Skeletal muscle cell (primary cell): ENCODE results near the gene DNAJA3.
A peak's percentile ranks its signal among the peaks of the same experiment; 100 is the strongest.

ENCODE experiments used
- DNase-seq: peaks from one replicate; pipeline ENCODE4 v3.0.0-alpha.2; 2010; ENCODE audit warnings: low read depth
- H3K4me3 ChIP-seq: 2 replicates; pipeline ENCODE4 v1.5.1; 2011; ENCODE audit warnings: low read depth, mild to moderate bottlenecking, control low read depth, low read length, moderate library complexity

The DNAJA3 gene

DNA sequence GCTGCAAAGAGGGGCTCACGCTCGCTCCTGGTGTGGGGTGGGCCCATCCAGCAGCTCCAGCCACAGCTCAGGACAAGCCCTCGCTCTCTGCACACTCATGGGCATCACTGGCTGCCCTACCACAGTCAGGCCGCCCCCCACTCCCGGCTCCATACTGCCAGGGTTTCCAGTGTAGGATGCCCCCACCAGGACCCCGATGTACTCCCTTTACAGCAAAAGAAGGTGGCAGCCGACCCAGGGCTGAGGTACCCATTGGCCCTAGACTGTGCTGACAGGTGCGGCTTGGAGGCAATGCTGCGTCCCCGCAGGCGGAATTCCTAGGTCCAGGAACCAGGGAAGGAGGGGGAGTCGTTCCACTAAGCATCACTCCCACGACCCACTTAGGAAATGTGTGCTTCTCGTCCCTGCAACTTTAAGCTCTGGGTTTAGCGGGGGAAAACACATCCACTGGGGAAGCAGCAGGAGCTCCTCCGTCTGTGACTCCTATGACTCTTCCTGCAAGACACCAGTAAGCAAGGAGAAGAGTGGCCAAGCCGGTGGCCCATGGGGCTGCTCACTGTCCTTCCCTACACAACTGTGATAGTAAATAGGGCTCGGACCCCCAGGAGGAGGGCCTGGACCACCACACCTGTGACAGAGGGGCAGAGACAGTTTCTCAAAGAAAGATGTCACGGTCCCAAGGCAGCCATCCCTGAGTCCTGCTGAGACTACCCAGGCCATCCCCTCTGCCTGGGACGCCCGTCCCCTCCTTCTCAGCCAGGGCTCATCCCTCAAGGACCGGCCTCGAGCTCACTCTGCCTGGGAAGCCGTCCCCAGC is 22.3 kb upstream of the DNAJA3 start:
- H3K4me3 ChIP-seq, result no peak overlapping the region
- no peak for DNase-seq

DNA sequence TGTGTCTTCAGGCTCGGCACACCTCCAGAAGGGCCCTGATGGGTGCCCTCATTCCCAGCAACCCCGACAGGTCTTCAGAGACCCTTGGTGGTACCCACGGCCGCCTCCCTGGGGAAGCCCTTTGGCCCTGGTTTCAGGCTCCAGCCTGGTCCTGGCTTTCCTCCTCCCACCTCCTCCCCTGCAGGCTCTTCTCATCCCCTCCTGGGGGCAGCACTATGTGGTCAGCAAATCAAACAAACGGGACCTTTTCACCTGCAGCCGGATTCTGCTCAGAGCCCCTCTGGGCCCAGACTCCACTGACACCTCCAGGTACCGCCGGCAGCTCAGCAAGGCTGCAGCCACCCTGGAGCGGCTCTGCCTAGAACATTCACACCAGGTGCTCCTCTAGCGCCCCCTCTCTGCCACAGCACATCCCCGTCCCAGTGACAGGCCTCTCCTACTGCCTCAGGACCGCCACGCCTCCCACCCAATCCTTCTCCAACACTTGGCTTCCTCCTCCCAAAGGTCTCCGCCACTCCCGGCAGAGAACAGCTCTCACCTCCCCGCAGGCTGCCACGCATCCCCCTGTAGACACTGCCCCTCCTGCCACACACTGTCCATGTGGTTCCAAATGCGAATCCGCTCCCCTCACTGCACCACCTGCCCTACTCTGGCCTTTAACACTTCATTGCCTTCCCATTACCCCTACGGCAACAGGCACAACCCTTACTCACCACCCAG is 21.3 kb upstream of the DNAJA3 start:
- DNase-seq, result no peak
- no peak overlapping the region for H3K4me3 ChIP-seq

DNA sequence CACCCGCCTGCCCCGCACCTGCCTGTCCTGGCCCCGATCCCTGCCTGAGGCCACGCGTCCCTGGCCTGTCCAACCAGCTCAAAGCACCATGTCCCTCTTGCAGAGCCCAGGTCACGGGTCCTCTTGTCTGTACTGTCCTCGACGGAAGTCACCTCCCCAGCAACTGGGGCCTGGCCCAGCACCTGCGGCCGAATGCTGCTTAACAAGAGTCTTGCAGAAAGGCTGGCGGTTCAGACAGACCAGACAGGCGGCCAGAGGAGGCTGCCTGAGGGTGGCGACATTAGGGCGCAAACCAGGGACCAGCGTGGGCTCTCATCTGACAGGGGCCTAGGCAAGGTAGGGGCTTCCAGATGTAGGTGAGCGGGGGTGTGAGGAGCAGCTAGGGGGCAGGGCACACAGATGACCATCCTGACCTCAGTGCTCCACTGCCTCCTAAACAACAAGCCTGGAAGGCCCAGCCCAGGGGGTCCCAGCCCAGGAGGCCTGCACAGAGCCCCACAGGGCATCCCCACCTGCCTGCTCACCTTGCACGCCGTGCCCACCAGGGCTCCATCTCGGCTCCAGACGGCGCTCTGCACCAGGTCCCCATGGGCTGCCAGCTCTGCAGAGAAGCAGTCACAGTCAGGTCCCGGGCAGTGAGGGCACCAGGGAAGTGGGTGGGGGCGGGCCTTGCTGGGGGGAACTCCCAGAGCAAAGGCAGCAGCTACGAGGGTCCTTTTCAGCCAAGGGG is 20.5 kb upstream of the DNAJA3 start:
- no peak overlapping the region for H3K4me3 ChIP-seq
- no peak for DNase-seq

DNA sequence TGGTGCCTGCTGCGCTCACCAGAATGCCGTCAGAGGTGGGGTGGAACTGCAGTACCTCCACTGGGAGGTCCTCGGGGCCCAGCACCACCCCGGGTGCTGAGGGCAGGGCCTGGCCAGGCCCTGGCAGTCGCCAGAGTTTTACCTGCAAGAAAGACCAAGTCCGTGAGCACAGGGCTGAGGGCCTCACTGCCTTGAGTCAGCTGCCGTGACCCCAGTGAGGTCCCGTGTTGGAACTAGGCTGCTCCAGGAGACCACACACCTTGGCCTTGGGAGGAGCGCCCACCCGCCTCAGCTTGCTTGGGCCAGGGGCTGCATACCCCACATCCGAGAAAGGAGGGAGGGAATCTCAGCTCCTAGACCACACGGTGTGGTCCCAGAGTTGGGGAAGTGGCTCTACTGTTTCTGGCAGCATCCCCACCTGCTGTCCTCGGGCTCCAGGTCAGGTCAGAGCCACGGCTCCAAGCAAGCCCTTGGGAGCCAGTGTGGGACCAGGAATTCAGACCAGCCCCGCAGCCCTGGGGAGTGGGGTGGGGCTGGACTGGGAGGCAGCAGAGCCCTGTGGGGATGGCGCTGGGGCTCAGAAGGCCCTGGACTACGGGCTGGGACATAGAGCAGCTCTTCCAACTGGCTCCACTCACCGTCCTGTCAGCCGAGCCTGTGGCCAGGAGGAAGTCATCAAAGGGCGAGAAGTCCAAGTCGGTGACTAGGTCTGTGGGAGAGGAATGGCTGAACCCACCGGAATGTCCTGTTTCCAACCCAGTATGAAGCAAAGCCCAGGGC is 17.9 kb upstream of the DNAJA3 start:
- no peak overlapping the region for H3K4me3 ChIP-seq
- DNase-seq, result no peak

DNA sequence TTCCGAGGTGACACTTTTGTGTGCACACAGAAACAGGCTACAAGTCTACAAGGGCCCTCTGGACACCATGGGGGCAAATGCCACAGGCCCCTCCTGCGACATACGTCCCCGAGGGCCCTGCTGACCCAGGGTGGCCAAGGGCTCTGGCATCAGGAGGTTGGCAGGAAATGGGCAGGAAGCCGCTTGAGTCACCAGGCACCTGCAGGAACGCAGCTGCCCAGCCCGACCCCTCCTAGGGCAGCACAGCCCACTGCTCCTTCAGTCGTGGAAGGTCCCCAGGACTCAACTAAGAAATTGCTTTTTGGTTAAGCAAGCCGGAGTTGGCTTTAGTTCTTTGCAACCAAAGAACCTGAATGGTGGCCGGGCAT is 17.4 kb upstream of the DNAJA3 start:
- DNase-seq, result no peak
- no peak overlapping the region for H3K4me3 ChIP-seq

DNA sequence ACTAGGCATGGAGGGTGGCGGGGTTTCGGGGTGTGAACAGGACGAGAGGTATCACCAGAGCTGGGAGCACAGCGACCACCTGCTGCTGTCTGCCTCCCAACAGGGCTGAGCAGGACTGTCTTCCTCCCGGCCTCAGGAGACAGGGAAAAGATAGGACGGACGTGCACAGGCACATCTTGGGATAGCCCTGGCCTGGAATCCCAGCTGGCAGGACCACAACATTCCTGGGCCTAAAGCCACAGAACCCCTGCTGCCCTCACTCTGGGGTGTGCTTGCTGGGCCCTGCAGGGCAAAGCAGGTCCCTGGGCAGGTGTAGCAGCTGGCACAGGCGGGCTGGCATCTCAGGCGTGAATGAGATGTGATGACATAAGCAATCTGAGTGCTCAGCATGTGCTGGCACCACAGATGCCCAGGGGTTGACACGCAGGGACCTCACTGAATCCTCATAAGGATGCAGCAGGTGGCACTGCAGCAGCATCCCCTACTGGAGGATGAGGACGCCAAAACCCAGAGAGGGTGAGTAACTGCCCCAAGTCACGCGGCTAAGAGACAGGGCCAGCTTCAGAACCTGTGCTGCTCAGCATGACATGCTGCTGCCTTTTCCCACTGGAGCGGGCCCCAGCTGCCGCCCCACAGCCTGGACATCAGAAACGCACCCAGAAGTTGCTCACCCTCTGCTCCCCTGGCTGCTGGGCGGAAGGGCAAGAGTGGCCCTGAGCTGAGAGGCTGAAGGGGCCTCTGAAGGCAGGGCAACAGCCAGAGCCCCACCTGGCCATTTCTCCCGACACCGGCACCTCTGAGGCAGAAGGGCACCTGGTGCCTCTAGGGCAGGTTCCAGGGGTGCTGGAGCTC is 16.4 kb upstream of the DNAJA3 start:
- peak; percentile 55 for DNase-seq
- no peak overlapping the region for H3K4me3 ChIP-seq

DNA sequence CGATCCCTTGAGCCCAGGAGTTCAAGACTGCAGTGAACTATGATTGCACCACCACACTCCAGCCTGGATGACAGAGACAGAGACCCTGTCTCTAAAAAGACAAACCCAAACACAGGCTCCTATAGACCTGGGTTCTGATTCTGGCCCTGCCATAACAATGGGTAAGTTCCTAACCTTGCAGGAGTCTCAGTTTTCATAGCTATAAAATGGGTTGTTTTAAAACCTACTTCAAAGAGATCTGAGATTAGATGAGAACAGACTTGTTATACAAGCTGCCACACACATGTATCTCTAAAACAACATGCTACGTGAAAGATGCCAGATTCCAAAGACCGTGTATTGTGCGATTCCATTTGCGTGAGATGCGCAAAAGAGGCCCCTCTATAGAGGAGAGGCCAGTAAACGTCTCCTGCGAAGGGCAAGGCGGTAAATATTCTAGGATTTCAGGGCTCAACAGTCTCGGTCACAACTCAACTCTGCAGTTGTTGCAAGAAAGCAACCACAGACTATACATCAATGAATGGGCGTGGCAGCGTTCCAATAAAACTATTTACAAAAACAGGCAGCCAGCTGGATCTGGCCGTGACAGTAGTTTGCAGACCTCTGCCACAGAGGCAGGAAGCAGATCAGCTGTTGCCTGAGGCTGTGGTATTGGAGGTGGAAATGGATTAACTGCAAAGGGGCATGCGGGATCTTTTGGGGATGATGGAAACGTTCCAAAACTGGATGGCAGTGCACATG is 15.2 kb upstream of the DNAJA3 start:
- no peak overlapping the region for H3K4me3 ChIP-seq
- DNase-seq, result peak; percentile 91

DNA sequence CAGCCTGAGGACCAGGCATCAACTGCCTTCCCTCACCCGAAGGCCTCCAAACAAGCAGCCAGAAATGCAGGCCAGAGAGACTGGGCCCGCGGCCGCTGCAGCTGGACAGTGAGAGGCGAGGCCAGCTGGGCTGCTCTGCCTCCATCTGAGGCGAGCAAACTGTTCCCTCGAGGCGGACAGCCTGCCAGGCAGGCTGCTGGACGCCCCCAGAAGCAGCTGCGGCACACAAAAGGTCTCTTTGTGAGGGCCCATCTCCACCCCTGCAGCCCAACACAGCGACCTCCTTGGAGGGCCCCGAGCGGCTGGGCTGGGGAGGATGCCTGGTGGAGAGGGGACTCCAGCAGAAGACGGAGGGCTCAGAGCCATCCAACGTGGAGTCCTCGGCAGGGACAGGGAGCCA is 14.0 kb upstream of the DNAJA3 start:
- no peak overlapping the region for H3K4me3 ChIP-seq
- peak; percentile 54 for DNase-seq

DNA sequence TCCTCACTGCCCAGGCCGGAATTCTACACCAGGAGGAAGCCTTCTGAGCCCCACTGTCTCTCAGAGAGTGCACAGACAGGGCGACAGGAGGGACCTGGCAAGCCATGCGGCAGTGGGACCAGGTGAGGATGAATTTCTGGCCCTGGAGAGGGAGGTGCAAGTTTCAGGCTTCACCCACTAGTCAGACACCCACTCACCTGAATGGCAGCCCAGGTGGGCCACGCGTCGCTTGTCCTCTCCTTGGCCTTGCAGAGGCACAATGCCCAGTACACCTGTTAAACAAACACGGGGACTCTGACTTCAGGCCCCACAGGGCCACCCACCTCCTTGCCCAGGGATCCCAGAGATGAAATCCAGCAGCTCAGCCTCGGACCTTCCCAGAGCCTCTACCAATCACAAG is 13.5 kb upstream of the DNAJA3 start:
- peak overlapping the region; percentile 15 for H3K4me3 ChIP-seq
- no peak for DNase-seq

DNA sequence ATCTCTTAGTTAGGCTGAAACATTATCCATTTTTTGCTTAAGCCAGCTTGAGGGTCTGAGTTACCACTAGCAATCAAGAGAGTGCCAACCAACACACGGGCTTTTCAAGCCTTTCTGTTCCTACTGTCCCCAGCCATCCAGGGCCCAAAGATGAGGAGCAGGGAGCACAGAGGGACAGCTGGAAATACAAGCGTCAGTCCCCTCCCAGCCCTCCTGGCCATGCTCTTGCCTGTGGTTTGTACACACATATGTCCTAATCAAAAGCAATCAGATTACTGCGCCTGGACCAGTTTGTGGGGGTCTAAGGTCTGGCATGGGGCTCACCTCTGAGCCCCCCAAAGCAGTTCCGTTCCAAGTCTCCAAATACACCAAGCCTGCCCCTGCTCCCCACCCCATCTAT is 12.8 kb upstream of the DNAJA3 start:
- no peak overlapping the region for H3K4me3 ChIP-seq
- DNase-seq, result no peak

DNA sequence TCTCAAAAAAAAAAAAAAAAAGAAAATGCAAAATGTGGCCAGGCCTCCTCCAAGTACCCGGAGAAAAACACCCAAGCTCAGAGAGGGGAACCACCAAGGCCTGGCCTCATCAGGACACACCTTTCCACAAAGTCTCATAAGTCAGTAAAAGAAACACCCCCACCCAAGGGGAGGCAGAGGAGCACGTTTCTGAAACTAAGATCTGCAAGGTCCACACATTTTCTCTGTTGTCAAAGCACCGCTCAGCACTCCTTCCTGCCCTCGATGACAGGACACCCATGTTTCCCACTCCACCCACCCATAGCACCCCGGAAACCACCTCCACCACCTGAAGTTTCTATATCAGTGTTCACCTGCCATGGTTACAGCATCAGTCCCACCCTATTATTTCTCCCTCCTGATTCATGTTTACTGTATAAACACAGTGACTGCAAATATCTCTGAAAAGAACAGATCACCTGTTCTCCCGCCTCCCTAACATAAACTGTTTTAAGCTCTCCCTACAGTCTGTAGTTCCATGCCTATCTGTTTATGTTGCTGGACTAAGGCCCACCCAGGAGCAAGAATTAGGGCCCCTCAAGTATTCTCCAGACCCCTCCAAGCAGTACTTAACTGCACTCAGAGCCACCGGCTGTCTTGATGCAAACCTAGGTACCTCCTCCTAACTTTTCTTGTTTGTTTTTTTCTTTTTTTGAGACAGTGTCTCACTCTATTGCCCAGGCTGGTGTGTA is 11.3 kb upstream of the DNAJA3 start:
- peak overlapping the region; percentile 96 for H3K4me3 ChIP-seq
- no peak for DNase-seq

DNA sequence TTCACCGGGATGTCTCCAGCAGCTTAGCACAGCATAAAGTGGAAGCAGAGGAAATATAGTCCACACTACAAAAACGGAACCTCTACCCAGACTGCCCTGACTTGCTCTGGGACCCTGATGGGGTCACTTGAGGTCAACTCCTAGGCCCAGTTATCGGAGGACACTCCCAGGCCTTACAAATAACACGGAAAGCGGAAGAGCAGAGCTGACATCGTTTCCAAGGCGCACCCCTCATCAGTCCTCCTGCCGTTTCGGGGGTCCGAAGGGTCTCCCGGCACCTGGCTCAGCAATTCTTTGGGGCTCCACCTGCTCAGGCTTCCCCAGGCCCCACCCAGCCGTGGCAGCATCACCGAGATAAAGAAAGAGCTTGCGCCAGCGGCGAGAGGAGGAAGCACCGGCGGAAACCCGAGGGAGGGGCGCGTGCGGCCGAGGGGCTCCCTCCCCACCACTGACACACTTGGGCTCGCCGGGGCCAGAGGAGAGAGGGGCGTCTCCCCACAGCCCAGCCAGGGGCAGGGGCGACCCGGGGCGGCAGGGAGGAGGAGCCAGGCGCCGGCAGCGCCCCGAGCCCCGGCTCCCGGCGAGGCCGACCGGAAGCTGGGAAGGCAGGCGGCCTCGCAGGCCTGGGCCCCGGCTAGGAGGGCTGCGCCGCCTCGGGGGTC is 10.0 kb upstream of the DNAJA3 start:
- peak overlapping the region; percentile 96 for H3K4me3 ChIP-seq
- no peak for DNase-seq

DNA sequence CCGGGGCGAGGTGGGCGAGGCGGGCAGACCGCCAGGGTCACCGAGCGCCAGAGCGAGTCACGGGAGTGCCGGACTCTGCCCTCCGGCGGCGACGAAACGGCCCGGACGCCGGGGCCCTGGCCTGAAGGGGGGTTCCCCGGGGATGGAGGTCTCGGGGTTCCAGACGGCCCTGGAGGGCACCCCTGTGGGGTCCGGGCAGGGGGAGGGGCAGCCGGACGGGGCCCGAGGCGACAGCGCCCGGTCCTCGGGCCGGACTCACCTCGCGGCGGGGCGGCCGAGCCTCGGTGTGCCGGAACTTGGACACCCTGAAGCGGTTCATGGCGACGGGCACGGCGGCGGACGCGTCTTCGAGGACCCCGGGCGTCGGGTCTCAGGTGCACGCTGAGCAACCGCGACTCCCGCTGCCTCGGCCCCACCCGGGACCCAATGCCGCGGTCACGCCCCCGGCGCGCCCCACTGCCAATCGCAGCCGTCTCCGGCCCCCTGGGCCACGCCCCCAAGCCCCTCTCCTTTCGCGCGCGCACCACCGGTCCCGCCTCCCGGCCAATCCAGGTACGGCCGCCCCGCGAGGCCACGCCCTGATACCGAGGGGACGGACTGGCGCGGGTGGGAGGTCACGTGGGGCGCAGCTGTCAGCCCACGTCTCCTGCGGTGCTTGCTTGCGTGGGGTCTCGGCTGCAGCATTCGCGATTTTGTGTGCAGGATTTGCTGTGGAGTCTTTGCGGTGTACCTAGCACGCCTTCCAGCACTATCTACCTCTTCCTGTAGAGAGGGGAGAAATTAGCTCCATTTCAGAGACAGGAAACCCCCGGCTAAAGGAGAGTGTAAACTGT is 9.3 kb upstream of the DNAJA3 start, which contains the start of gene CORO7:
CORO7 (minus strand) TSS at position 397 of the 833 bp plus-strand sequence; CDS start at position 319, 78 bp downstream.
- peak; percentile 52 for DNase-seq
- peak within 1 kb of the TSS; percentile 96 for H3K4me3 ChIP-seq

DNA sequence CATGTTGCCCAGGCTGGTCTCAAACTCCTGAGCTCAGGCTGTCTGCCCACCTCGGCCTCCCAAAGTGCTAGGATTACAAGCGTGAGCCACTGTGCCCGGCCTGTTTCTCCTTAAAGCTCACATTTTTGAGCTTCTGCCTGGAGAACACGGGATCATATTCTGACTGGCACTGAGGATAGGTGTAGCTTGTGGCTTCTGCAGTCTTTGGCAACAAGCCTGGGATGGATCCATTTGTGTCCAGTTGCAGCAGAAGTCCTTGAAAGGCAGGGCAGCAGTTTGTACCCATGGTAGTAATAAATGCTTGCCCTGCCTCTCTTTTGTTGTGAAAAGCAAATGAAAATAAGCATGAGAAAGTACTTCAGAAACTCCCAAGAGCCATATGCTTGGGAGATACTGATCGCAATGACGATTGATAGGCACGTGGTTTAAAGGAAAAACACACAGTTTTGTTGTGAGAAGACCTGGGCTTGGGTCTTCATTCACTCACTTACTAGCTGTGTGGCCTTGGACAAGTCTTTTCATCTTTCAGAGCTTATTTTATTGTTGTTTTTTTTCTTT is 6.2 kb upstream of the DNAJA3 start:
- H3K4me3 ChIP-seq, result no peak overlapping the region
- no peak for DNase-seq

DNA sequence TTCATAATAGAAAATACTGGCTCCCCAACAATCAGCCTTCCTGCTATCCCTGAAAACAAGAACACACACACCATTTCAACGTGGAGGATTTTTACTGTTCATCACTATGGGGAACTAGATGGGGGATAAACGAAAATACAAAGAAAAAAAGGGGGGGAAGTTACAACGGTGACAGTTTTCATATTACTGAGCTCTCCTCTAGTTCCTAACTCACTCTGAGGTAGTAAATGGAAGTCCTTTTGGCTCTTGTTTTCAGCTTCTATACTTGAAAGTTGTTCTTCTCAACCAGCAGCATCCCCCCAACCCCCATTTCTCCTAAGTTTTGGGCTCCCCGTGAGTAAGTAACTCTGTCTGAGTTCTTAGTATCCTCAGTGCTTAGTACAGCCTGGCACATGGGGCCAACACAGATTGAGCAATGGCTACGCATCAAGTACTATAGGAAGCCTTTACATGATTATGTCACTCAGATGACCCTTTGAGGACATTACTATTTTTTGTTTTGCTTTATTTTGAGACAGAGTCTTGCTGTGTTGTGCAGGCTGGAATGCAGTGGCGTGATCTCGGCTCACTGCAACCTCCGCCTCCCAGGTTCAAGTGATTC is 5.1 kb upstream of the DNAJA3 start:
- DNase-seq, result no peak
- no peak overlapping the region for H3K4me3 ChIP-seq
